Astrocyte of the spinal cord (primary cell): ENCODE results near the gene CD86.

ENCODE experiments used
- DNase-seq: peaks from one replicate; pipeline ENCODE4 v3.0.0; 2011; ENCODE audit warnings: low read depth, low spot score
- H3K4me3 ChIP-seq: 2 replicates; pipeline ENCODE4 v1.5.1; 2011; ENCODE audit warnings: low read depth, mild to moderate bottlenecking, low read length, moderate library complexity
- in situ Hi-C: cut with HindIII; loops from 2 replicates; pipeline ENCODE4 v1.10.0; 2017; ENCODE audit warnings: low sequenced_read_pairs
- TF ChIP-seq, protein P1 (sequence below): IDR thresholded peaks from 2 replicates; pipeline ENCODE4 v1.5.1; 2012; ENCODE audit warnings: low read depth, mild to moderate bottlenecking, low read length, inconsistent platforms

The CD86 gene

GRCh38 chr3:122084799-122085198 is 29.6 kb downstream of the CD86 start:
- H3K4me3 ChIP-seq = no peak overlapping the region
- in situ Hi-C loops = no loop called here
- no peak for DNase-seq
- TF ChIP-seq, protein P1, sequence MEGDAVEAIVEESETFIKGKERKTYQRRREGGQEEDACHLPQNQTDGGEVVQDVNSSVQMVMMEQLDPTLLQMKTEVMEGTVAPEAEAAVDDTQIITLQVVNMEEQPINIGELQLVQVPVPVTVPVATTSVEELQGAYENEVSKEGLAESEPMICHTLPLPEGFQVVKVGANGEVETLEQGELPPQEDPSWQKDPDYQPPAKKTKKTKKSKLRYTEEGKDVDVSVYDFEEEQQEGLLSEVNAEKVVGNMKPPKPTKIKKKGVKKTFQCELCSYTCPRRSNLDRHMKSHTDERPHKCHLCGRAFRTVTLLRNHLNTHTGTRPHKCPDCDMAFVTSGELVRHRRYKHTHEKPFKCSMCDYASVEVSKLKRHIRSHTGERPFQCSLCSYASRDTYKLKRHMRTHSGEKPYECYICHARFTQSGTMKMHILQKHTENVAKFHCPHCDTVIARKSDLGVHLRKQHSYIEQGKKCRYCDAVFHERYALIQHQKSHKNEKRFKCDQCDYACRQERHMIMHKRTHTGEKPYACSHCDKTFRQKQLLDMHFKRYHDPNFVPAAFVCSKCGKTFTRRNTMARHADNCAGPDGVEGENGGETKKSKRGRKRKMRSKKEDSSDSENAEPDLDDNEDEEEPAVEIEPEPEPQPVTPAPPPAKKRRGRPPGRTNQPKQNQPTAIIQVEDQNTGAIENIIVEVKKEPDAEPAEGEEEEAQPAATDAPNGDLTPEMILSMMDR = no peak

- TF ChIP-seq, protein P1 = no peak
- H3K4me3 ChIP-seq = no peak overlapping the region
- in situ Hi-C loops = no loop called here
- DNase-seq = no peak
Observed at GRCh38 chr3:122085673-122086072, 30.5 kb downstream of the CD86 start.

- no peak for DNase-seq
- in situ Hi-C loops = no loop called here
- TF ChIP-seq, protein P1 = no peak
- no peak overlapping the region for H3K4me3 ChIP-seq
Observed at GRCh38 chr3:122088531-122088930, 33.4 kb downstream of the CD86 start.

- TF ChIP-seq, protein P1 = no peak
- no peak overlapping the region for H3K4me3 ChIP-seq
- DNase-seq = no peak
- in situ Hi-C loops = no loop called here
Observed at GRCh38 chr3:122091602-122092295, 36.6 kb downstream of the CD86 start.

DNA sequence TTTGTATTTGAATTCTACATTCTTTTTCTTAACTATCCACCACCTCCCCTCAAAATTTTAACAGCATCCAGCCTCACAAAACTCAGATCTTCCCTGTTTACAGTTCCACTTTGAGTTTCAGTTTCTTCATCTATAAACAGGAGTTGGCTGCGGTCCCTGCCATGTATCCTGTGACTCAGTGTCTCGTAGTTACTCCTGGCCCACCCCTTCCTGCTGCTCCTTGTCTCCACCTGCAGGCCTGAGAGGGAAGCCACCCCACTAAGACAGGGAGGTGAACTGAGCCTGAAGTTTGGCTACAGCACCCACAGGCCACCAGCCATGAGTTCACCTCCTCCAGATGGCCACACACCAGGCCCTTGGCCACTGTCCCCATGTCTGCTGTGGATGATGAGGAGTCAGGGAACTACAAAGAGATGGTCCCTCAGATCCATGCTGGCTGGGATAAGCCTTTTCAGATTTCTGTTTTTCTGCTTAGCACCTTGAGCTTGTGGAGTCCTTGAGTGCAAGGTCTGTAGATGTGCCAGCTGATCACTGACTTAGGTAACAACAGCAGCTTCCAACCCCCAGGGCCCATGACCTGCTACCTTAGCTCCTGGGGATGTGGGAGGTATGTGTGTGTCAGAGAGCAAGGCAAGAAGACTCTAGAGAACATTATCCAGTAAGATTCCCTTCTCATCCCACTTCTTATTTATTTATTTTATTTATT is 37.5 kb downstream of the CD86 start:
- no peak overlapping the region for H3K4me3 ChIP-seq
- in situ Hi-C loops = no loop called here
- peak; percentile 0 for DNase-seq
- TF ChIP-seq, protein P1 = peak; percentile 43

GRCh38 chr3:122094125-122094524 is 39.0 kb downstream of the CD86 start:
- in situ Hi-C loops = no loop called here
- H3K4me3 ChIP-seq = no peak overlapping the region
- no peak for DNase-seq
- TF ChIP-seq, protein P1 = no peak
